Panc1 (cell line): ENCODE data around the gene NOS1AP. TPM values are rescaled to one million over a fixed set of nuclear protein-coding genes. Genes with fewer than 3 reads are reported as not detected.

Source experiments
- ATAC-seq: fragments of 200-7000 bp; cut with Tn5 transposase; 2 replicates; pipeline ENCODE4 v1.9.1; 2020; ENCODE audit warnings: mild to moderate bottlenecking, moderate library complexity
- BruUV-seq: library from RNA; stranded (reverse); fragments of 400-500 nt; replicated peaks from 2 replicates; lab custom pipeline; 2021; lab: Mats Ljungman, UMichigan
- CTCF ChIA-PET: fragments of 300-600 bp; sonication (Branson Sonifier 250); formaldehyde crosslinking; loops from one replicate; lab custom pipeline; 2022; ENCODE audit warnings: antibody characterized with exemption; lab: Charles Lee
- POLR2A ChIA-PET: fragments of 300-600 bp; sonication (Branson Sonifier 250); formaldehyde crosslinking; loops from one replicate; lab custom pipeline; 2022; ENCODE audit warnings: antibody characterized with exemption; lab: Charles Lee
- DNase-seq: peaks from one replicate; pipeline ENCODE4 v3.0.0-alpha.2; 2010; ENCODE audit warnings: low read depth, low spot score
- H3K27ac ChIP-seq: 2 replicates; pipeline ENCODE4 v1.5.1; 2011; ENCODE audit warnings: mild to moderate bottlenecking, low read length, inconsistent platforms
- H3K27me3 ChIP-seq: fragments of 200-500 bp; sonication (Bioruptor generic); 2 replicates; pipeline ENCODE4 v1.6.0; 2014; ENCODE audit warnings: low read length, inconsistent platforms; ENCODE audit not compliant: control insufficient read depth, insufficient read depth
- H3K36me3 ChIP-seq: fragments of 200-500 bp; sonication (Bioruptor generic); 2 replicates; pipeline ENCODE4 v1.5.1; 2014; ENCODE audit warnings: inconsistent platforms, mild to moderate bottlenecking, low read length, moderate library complexity; ENCODE audit not compliant: control insufficient read depth, insufficient read depth
- H3K4me1 ChIP-seq: 2 replicates; pipeline ENCODE4 v1.5.1; 2011; ENCODE audit warnings: inconsistent platforms, mild to moderate bottlenecking, low read length, moderate library complexity; ENCODE audit not compliant: control insufficient read depth, insufficient read depth
- H3K4me3 ChIP-seq, 2 experiments: 2 replicates each; pipeline ENCODE4 v1.5.1; 2011 to 2012; ENCODE audit warnings: low read depth in 2 of 2, low read length in 2 of 2, mild to moderate bottlenecking in 2 of 2, inconsistent platforms in 1 of 2, moderate library complexity in 1 of 2
- H3K9me3 ChIP-seq: fragments of 200-500 bp; sonication (Bioruptor generic); 2 replicates; pipeline ENCODE4 v1.5.1; 2014; ENCODE audit warnings: low read depth, mild to moderate bottlenecking, inconsistent platforms, low read length, moderate library complexity; ENCODE audit not compliant: control insufficient read depth, insufficient read depth
- POLR2AphosphoS5 ChIP-seq: IDR thresholded peaks from 2 replicates; pipeline ENCODE4 v1.6.1; 2012; ENCODE audit warnings: mild to moderate bottlenecking, low read depth, low read length, moderate library complexity
- REST ChIP-seq, 2 experiments: IDR thresholded peaks; 2 replicates each; pipeline ENCODE4 v1.6.1; 2011 to 2012; ENCODE audit warnings: low read depth in 2 of 2, control low read depth in 1 of 2, low read length in 1 of 2, mild to moderate bottlenecking in 1 of 2, moderate library complexity in 1 of 2; ENCODE audit not compliant: insufficient read depth in 1 of 2
- SIN3A ChIP-seq: IDR thresholded peaks from 2 replicates; pipeline ENCODE4 v1.6.1; 2012; ENCODE audit warnings: low read depth, mild to moderate bottlenecking, low read length, moderate library complexity, borderline replicate concordance; ENCODE audit not compliant: insufficient read depth
- TCF7L2 ChIP-seq: IDR thresholded peaks from 2 replicates; pipeline ENCODE4 v1.6.1; 2011; ENCODE audit warnings: mild to moderate bottlenecking, low read depth, low read length, inconsistent platforms
- in situ Hi-C: cut with HindIII; loops from 2 replicates; pipeline ENCODE4 v1.10.0; 2016; ENCODE audit warnings: low sequenced_read_pairs, low pct_unique_long_range_greater_than_20kb
- intact Hi-C: fragments of 100-400 bp; cut with micrococcal nuclease; formaldehyde crosslinking; loops from one replicate; pipeline ENCODE4 v1.10.0; 2022; ENCODE audit not compliant: unreplicated experiment
- total RNA-seq: library from RNA; stranded (reverse); gene quantifications from one replicate; pipeline ENCODE4 v1.2.1, GENCODE V29; 2021; ENCODE audit not compliant: unreplicated experiment
- TF ChIP-seq, protein P1 (sequence below): fragments of 450-650 bp; IDR thresholded peaks from 2 replicates; pipeline ENCODE4 v1.5.1; 2017; ENCODE audit warnings: mild to moderate bottlenecking

NOS1AP gene
- total RNA-seq, 1 experiment from 2014 or later = 27.9 TPM

DNA sequence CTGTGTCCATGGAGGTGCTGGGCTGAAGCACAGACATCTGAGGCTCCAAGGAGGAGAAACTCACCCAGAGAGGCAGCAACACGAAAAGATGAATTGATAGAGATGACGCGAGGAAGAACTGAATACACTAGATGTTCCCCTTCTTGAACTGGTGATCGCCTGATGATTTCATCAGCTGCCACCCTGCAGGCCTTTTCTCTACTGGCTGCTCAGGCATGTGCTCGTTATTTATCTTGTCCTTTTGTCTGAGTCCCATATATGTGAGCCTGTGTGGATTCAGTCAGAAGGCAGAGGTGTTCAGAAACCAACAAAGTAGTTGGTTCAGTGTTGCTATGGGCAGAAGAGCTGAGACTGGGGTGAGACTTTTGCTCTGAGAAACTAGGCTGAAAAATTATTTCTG is 202.9 kb downstream of the NOS1AP start:
- Histone ChIP-seq H3K4me1 (peaks cover 31% of the 10 kb centered on the region), H3K9me3 (no peaks in the 10 kb centered on the region), H3K4me3 (no peak overlapping the region), H3K27me3 (no peaks in the 10 kb centered on the region), H3K36me3 (no peaks in the 10 kb centered on the region), H3K27ac (peak overlapping the region; percentile 24; the same call in 1 of the 2 replicates)
- in situ Hi-C loops = no loop called here
- DNase-seq (no peak), ATAC-seq (no peak)
- no peak for TF ChIP-seq POLR2AphosphoS5
- TF ChIP-seq TCF7L2 = no peak
- TF ChIP-seq, protein P1, sequence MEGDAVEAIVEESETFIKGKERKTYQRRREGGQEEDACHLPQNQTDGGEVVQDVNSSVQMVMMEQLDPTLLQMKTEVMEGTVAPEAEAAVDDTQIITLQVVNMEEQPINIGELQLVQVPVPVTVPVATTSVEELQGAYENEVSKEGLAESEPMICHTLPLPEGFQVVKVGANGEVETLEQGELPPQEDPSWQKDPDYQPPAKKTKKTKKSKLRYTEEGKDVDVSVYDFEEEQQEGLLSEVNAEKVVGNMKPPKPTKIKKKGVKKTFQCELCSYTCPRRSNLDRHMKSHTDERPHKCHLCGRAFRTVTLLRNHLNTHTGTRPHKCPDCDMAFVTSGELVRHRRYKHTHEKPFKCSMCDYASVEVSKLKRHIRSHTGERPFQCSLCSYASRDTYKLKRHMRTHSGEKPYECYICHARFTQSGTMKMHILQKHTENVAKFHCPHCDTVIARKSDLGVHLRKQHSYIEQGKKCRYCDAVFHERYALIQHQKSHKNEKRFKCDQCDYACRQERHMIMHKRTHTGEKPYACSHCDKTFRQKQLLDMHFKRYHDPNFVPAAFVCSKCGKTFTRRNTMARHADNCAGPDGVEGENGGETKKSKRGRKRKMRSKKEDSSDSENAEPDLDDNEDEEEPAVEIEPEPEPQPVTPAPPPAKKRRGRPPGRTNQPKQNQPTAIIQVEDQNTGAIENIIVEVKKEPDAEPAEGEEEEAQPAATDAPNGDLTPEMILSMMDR = no peak
- POLR2A ChIA-PET = no interaction called here
- intact Hi-C loops = no loop called here
- CTCF ChIA-PET = no interaction called here
- no TSS peak for BruUV-seq

DNA sequence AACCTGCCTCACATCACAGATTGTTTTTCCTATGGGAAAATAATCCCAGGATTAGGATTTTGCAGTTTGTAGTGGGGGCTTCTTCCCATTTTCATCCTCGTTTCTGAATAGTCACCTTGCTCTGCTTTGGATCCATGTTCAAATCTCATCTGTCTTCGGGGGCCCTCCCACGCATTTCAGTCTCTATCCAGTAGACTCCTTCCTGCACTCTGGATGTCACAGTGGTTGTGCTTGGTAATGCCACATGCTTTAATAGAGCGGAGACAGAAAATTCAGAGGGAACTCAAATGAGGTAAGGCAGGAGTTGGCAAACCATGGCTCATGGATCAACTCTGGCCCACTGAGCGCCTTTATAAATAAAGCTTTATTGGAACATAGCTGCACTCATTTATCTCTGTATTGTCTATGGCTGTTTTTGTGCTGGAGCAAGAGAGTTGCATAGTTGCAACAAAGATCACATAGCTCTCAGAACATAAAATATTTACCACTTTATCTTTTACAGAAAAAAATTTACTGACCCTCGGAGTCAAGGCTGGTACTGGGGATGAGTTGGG is 206.2 kb downstream of the NOS1AP start:
- Histone ChIP-seq H3K27ac (peak overlapping the region; percentile 56), H3K27me3 (no peaks in the 10 kb centered on the region), H3K4me3 (no peak overlapping the region), H3K4me1 (peaks cover 35% of the 10 kb centered on the region), H3K9me3 (no peaks in the 10 kb centered on the region), H3K36me3 (no peaks in the 10 kb centered on the region)
- no TSS peak for BruUV-seq
- TF ChIP-seq, protein P1 = no peak
- TF ChIP-seq TCF7L2 = no peak
- TF ChIP-seq SIN3A = no peak
- TF ChIP-seq REST (IDR thresholded peaks at IDR 0.05; ENCODE audit: insufficient read depth in 1 of 2, low read depth in 2 of 2, low read length in 1 of 2) = no peak
- no peak for TF ChIP-seq POLR2AphosphoS5
- DNase-seq = no peak
- intact Hi-C loops (loop anchor here (1.0 kb wide), 2 partner anchors 206 to 219 kb away; partner anchors contain the start of gene NOS1AP), in situ Hi-C loops (no loop called here)
- CTCF ChIA-PET = interaction anchor here (0.5 to 0.8 kb wide), 8 partner anchors 11 to 212 kb away, joined by 3 to 9 read pairs (median 4); no protein-coding TSS in a partner anchor
- ATAC-seq = no peak
- POLR2A ChIA-PET = no interaction called here
